GM18526 (cell line): Measurements from ENCODE around the gene ADGRB2.

Experiments used
- POLR2A ChIP-seq: IDR thresholded peaks from 3 replicates; pipeline ENCODE4 v1.6.1; 2011; ENCODE audit not compliant: insufficient read length; ENCODE audit errors: extremely low read depth

Gene ADGRB2

GRCh38 chr1:31717341-31717740, 46.8 kb downstream of the ADGRB2 start:
- no peak for TF ChIP-seq POLR2A

DNA sequence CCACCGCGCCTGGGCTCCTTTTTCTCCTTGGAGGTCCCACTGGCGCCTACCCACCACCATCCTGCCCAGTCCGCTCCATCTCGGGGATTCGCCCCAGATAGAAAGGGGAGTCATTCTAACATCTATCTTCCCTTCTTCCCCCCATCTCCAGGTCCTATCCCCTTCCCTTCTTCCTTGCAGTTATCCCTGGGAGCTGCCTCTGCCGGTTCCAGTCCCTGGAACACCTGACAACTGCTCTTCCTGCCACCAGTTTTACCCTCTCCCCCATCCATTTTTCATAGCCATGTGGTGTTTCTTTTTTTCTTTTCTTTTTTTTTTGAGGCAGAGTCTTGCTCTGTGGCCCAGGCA, 48.3 kb downstream of the ADGRB2 start:
- TF ChIP-seq POLR2A = no peak

- no peak for TF ChIP-seq POLR2A
Observed at GRCh38 chr1:31715087-31715872, 48.9 kb downstream of the ADGRB2 start.

GRCh38 chr1:31714442-31715086, 49.6 kb downstream of the ADGRB2 start:
- TF ChIP-seq POLR2A = no peak

- TF ChIP-seq POLR2A = no peak
Observed at GRCh38 chr1:31712630-31713029, 51.5 kb downstream of the ADGRB2 start.

DNA sequence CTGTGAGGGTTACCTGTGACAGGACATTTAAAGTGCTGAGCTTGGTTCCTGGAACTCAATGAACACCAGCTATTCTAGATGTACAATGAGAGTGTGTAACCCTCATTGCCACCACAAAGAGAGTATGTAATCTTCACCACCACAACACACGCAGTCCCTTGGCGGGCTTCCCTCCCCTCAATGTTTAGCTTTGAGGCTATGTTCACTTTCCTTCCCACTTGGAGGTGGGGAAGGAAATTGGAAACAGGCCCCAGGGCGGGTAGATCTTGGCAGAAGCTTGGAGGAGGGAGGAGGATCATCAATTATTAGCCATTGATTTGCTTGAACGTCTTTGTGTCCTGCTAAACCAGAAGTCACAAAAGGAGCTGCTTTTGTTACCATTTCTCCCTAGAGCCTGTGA, 52.1 kb downstream of the ADGRB2 start:
- no peak for TF ChIP-seq POLR2A

GRCh38 chr1:31708324-31708723, 55.8 kb downstream of the ADGRB2 start:
- no peak for TF ChIP-seq POLR2A

DNA sequence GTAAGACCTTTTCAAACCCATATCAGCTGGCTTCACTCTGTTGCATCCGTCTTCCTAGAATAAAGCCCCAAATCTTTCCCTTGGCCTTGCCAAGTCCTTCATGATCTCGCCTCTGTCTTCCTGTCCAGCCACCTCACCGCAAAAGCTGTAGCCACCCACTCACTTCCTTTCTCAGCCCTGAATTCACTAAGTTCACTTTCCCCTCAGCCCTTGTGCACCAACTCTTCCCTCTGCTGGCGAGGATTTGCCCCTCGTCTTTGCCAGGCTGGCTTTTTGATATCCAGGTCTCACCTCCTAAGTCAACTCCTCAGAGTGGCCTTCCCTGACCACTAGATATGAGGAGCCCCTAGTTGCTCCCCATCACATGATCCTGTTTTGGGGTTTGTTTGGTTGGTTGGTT, 56.4 kb downstream of the ADGRB2 start:
- no peak for TF ChIP-seq POLR2A

DNA sequence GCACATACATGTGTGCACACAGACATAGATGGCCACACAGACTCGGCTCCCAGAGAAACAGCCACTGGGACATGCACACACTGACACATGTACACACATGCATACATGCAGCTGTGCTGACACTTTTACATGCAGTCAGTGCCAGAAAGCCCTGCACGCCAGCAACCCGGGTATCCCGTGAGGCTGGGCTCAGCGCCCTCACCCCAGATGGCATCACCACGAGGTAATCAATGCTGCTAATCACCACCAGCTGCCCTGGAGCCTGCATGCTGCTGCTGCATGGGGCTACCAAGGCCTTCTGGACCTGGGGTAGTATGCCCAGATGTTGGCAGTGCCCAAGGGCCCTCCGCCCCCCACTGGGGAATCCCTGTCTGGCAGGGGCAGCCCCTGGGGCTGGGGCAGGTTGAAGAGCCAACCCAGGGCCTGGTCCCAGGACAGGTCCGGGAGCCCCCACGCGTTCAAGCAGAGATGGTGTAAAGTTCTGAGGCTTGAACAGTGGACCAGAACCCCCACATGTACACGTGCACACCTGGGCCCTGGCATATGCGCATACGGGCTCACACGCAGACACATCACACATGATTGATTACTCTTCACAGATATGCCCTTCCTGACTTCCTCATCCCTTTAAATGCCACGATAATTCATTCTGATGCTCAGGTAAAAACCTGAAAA, 57.6 kb downstream of the ADGRB2 start:
- TF ChIP-seq POLR2A = no peak

DNA sequence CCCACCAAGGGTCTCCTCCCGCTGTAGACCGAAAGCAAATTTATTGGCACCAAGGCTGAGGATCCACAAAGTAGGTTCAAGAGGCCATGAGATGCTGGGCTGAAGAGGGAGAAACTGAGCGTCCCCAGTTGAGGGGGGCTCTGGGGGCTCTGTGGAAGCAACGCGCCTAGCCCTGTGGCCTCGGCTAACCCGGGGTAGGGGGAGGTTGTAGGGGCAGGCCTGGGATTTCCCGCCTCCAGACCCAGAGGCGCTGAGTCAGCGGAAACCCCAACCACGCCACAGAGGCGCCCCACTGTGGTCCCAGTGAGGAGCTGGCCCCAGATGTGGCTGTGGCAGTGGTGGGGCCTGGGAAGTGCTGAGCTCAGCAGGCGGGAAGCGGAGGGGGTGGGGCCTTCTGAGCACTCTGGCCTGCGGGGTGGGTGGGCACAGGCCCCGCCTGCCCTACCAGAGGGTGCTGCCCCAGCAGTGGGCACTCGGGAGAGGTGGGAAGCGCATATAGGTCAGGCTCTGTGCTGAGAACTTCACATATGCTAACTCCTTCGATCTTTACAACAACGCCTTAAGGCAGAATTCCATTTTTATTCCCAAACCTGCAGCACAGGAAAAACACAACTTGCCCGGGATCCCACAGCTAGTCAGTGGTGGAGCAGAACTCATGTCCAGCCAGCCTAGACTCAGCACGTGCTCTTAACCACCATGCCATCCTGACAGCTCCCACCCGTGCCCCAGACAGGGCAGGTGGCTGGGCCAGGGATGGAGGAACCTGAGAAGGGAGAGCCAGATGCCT, 58.9 kb downstream of the ADGRB2 start:
- TF ChIP-seq POLR2A = no peak

DNA sequence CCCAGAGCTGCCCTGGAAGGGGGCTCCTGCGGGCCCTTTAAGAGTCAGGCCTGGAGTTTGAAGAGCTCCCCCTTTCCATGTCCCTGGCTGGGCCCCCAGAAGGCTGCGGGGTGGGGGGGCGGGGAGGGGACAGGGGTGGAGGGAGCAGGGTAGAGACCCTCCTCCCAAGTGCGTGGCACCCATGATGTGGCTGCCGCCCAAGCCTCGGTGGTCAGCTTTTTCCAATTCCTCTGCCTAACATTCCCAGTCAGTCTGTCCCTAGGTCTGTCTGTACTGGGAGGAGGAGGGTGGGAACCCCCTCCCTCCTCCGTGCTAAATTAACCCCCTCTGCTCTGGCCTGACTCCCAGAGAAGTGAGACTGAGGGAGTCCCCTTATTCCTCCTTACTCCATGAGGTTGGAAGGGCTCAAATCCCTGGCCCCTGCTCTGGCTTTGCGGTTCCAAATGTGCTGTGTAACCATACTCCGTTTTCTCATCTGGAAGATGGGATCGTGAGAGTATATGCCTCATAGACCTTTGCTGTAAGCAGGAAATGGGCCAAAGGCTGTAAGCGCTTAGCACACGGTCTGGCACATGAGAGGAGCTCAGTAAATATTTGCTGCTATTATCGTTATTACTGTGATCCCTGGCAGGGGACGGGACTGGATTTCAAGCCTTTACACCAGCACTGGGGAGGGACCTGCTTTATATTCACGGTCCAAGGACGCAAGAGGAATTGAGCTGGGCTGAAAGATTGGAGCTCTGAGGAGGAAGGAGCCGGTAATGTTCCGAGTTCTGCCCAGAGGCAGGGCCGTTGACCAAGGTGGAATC, 59.7 kb downstream of the ADGRB2 start:
- no peak for TF ChIP-seq POLR2A

DNA sequence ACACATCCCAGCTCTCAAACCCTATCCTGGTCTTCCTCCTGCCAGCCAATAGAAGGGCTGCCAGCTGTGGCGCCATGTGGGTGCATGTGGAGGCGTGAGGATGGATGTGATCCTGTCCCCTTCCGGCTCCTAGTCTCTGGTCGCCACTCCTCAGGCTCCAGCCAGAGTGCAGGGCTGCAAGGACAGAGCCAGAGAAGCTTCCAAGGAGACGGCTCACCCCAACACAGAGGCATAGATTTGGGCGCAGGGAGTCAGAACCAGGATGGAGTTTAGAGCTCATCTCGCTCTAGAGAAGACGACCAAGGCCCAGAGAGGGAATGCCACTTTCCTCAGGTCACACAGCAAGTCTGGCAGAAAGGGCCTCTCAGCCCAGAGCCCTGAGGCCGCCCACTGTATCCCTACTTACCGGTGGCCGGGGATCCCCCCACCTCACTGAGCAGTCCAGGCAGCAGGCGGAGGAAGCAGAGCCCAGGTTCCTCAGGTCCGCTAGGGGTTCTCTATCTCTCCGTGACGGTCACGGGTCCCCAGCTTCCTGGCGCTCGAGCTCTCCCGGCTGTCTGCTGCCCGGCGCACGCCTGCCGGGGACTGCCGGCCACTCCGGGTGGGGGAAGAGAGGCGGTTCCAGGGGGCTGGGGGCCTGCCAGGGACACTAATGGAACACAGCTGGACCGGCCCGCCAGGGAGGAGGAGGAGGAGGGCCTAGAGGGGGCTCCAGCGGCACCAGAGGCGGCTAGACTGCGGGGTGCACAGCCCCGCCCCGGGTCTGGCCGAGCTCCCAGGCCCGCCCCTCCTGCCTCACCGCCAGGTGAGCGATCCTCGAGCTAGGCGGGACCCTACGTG, 60.5 kb downstream of the ADGRB2 start, which contains the start of gene COL16A1:
TSS of gene COL16A1 (minus strand) at position 587 of the 840 bp plus-strand sequence. CDS start 1,824 bp downstream, outside the sequence.
- no peak for TF ChIP-seq POLR2A

DNA sequence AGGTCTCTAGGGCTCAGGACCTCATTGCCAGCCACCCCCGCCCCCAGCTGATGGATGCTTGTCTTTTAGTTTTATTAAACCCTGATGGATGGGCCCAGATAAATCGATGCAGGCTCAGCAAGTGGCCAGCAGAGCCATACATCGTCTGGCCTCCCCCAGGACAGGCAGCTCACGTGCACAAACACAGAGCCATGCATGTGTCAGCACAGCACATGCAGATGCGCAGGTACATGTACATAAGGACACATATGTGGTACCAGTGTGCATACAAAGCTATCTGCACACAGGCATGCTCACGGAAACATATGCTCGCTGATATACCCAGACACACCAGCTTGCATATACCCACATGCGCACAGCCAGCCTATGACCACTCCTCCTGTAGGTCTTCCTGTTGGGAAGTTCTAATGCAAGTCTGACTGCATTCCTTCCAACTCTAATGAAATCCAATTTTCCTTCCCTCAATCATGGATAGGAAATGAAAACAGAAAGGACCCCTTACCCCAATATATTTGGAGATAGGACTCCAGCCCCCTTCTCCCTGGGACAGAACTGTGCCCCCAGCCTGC, 61.2 kb downstream of the ADGRB2 start:
- no peak for TF ChIP-seq POLR2A
